Spleen (tissue), 11 donors: ENCODE data around the gene SLC8A1. TPM values are rescaled to one million over a fixed set of nuclear protein-coding genes. Genes with fewer than 3 reads are reported as not detected.

Experiments used
- DNase-seq: peaks from one replicate; pipeline ENCODE4 v3.0.0-alpha.2; 2020
- H3K27ac ChIP-seq, 8 donors: fragments of 200-600 bp; sonication (generic) in 7 of 8; 1 replicate in 4 of 8; 2 replicates in 4 of 8; pipeline versions ENCODE4 v1.5.0 to v1.8.0; 2016 to 2021; ENCODE audit warnings: inconsistent platforms in 4 of 8, mild to moderate bottlenecking in 4 of 8, moderate library complexity in 1 of 8
- H3K27me3 ChIP-seq, 7 donors: fragments of 200-600 bp; sonication (generic) in 6 of 7; replicated peaks in 1 of 7; 1 replicate in 4 of 7; 2 replicates in 3 of 7; pipeline versions ENCODE4 v1.5.0 to v1.8.0; 2016 to 2021; ENCODE audit warnings: inconsistent platforms in 3 of 7, mild to moderate bottlenecking in 1 of 7
- H3K36me3 ChIP-seq, 6 donors: fragments of 200-600 bp; sonication (generic) in 5 of 6; 1 replicate in 4 of 6; 2 replicates in 2 of 6; pipeline versions ENCODE4 v1.5.0 to v1.8.0; 2016 to 2021; ENCODE audit warnings: inconsistent platforms in 2 of 6
- H3K4me1 ChIP-seq, 6 donors: fragments of 200-600 bp; sonication (generic) in 5 of 6; 1 replicate in 3 of 6; 2 replicates in 3 of 6; pipeline versions ENCODE4 v1.5.0 to v1.8.0; 2016 to 2021; ENCODE audit warnings: inconsistent platforms in 3 of 6
- H3K4me3 ChIP-seq, 8 donors: fragments of 200-600 bp; sonication (generic) in 7 of 8; 1 replicate in 4 of 8; 2 replicates in 4 of 8; pipeline versions ENCODE4 v1.5.0 to v1.8.0; 2016 to 2021; ENCODE audit warnings: inconsistent platforms in 4 of 8, mild to moderate bottlenecking in 4 of 8, moderate library complexity in 2 of 8
- H3K9me3 ChIP-seq, 8 donors: fragments of 200-600 bp; sonication (generic) in 7 of 8; 1 replicate in 4 of 8; 2 replicates in 4 of 8; pipeline versions ENCODE4 v1.5.0 to v1.8.0; 2016 to 2021; ENCODE audit warnings: inconsistent platforms in 4 of 8
- CTCF ChIP-seq, 11 experiments: fragments of 200-600 bp in 7 of 11; fragments of 450-650 bp in 4 of 11; sonication (generic) in 4 of 11; IDR thresholded peaks in 8 of 11; conservative IDR thresholded peaks in 3 of 11; 1 replicate in 7 of 11; 2 replicates in 4 of 11; pipeline versions ENCODE4 v1.4.0 to v1.8.0; 2016 to 2021; ENCODE audit warnings: antibody characterized with exemption in 11 of 11, inconsistent platforms in 4 of 11, mild to moderate bottlenecking in 1 of 11
- POLR2A ChIP-seq, 3 donors: fragments of 450-650 bp; IDR thresholded peaks; one replicate each; pipeline ENCODE4 v1.5.1; 2017; ENCODE audit warnings: antibody characterized with exemption in 3 of 3, mild to moderate bottlenecking in 1 of 3
- POLR2AphosphoS5 ChIP-seq, 3 donors: sonication (generic); formaldehyde crosslinking; IDR thresholded peaks; one replicate each; pipeline ENCODE4 v1.5.1; 2017; ENCODE audit warnings: antibody characterized with exemption in 3 of 3
- WGBS, 5 donors: extraction: QIAGEN DNeasy Blood & Tissue Kit in 3 of 5; methylation state at CpG; one replicate each; pipeline versions ENCODE4 v1.1.5 to v1.1.7; 2013 to 2018; 5-methylcytosine and 5-hydroxymethylcytosine counted together
- intact Hi-C: fragments of 100-400 bp; cut with DNase I; formaldehyde crosslinking; loops from one replicate; pipeline ENCODE4 v1.15.0; 2023; ENCODE audit warnings: low total_unique reads
- polyA plus RNA-seq, 3 donors: library from polyadenylated mRNA; stranded (reverse); fragments of 200-250 nt; gene quantifications; one replicate each; pipeline ENCODE4 v1.2.1, GENCODE V29; 2013
- total RNA-seq, 7 donors: library from RNA; depleted of rRNA in 3 of 7; stranded (reverse); fragments of >200 nt in 3 of 7; fragmentation: NEBNext Ultra II Directional in 4 of 7; extraction: Animal tissue kit (Norgen Biotek cat#: 25700) in 4 of 7; gene quantifications; one replicate each; pipeline versions ENCODE4 v1.1.0 to v1.2.1, GENCODE V29; 2016 to 2021
- donor health status: healthy with polysubstance abuse.
- donor health status: DM: no; HTN: no; CAD: no; lungs with moderate emphysema.
- donor health status: DM: no; HTN: no; CAD: no.
- donor health status: Bipolar disorder and iron deficiency.
- donor health status: healthy.
- donor health status: DM: no; HTN: no; CAD: no.
- donor health status: DM: yes; HTN: yes; CAD: no.

SLC8A1 gene
- total and polyA plus RNA-seq, 10 donors = 0.36 to 86.0 (median 58.3) TPM

GRCh38 chr2:40168032-40168431 is 283.9 kb downstream of the SLC8A1 start:
- WGBS, 5 donors = 56 to 75% (median 71%) methylated on average over 4 of the region's 4 CpGs
- DNase-seq = no peak
- intact Hi-C loops = no loop called here

GRCh38 chr2:40166006-40166405 is 285.9 kb downstream of the SLC8A1 start:
- WGBS, 5 donors = 27 to 58% (median 50%) methylated on average over 2 of the region's 2 CpGs
- Histone ChIP-seq H3K4me1 (no peaks in the 10 kb centered on the region), H3K9me3 (no peaks in the 10 kb centered on the region), H3K36me3 (peaks cover 0 to 2% (median 0%) of the 10 kb centered on the region in 6 donors), H3K27me3 (no peaks in the 10 kb centered on the region), H3K4me3 (no peak overlapping the region), H3K27ac (no peak overlapping the region)
- TF ChIP-seq POLR2AphosphoS5 (IDR thresholded peaks at IDR 0.05) (no peak), CTCF (IDR thresholded peaks at IDR 0.05 in 8 of 11, conservative IDR thresholded peaks at IDR 0.05 in 3 of 11) (no peak), POLR2A (IDR thresholded peaks at IDR 0.05) (no peak)
- intact Hi-C loops = no loop called here
- no peak for DNase-seq

More at GRCh38 chr2:40168032-40168431, 283.9 kb downstream of the SLC8A1 start:
- Histone ChIP-seq H3K27me3 (no peaks in the 10 kb centered on the region), H3K27ac (no peak overlapping the region), H3K4me1 (no peaks in the 10 kb centered on the region), H3K4me3 (no peak overlapping the region), H3K9me3 (no peaks in the 10 kb centered on the region), H3K36me3 (no peaks in the 10 kb centered on the region)
- TF ChIP-seq POLR2AphosphoS5 (IDR thresholded peaks at IDR 0.05) = no peak
- TF ChIP-seq POLR2A (IDR thresholded peaks at IDR 0.05) = no peak
- no peak for TF ChIP-seq CTCF (IDR thresholded peaks at IDR 0.05 in 8 of 11, conservative IDR thresholded peaks at IDR 0.05 in 3 of 11)

GRCh38 chr2:40165509-40165844 is 286.4 kb downstream of the SLC8A1 start:
- Histone ChIP-seq H3K4me3 (no peak overlapping the region), H3K4me1 (no peaks in the 10 kb centered on the region), H3K36me3 (peaks cover 0 to 8% (median 0%) of the 10 kb centered on the region in 6 donors), H3K27ac (peak overlapping the region in 1 of 8 donors; percentile 5), H3K27me3 (no peaks in the 10 kb centered on the region), H3K9me3 (no peaks in the 10 kb centered on the region)
- intact Hi-C loops = no loop called here
- TF ChIP-seq POLR2A (IDR thresholded peaks at IDR 0.05) = no peak
- TF ChIP-seq CTCF (IDR thresholded peaks at IDR 0.05 in 8 of 11, conservative IDR thresholded peaks at IDR 0.05 in 3 of 11) = no peak
- no peak for TF ChIP-seq POLR2AphosphoS5 (IDR thresholded peaks at IDR 0.05)
- no peak for DNase-seq
- 65 to 93% (median 82%) methylated on average over 4 of the region's 4 CpGs for WGBS, 5 donors

- H3K36me3 ChIP-seq = peaks cover 0 to 13% (median 0%) of the 10 kb centered on the region in 6 donors
- no peaks in the 10 kb centered on the region for H3K9me3 ChIP-seq
- no peaks in the 10 kb centered on the region for H3K4me1 ChIP-seq
- no peaks in the 10 kb centered on the region for H3K27me3 ChIP-seq
- TF ChIP-seq POLR2A (IDR thresholded peaks at IDR 0.05) = no peak
- no peak for TF ChIP-seq CTCF (IDR thresholded peaks at IDR 0.05 in 8 of 11, conservative IDR thresholded peaks at IDR 0.05 in 3 of 11)
- no peak for TF ChIP-seq POLR2AphosphoS5 (IDR thresholded peaks at IDR 0.05)
- 68 to 79% (median 73%) methylated on average over 9 of the region's 9 CpGs for WGBS, 5 donors
- no peak overlapping the region for H3K4me3 ChIP-seq
- H3K27ac ChIP-seq = peak overlapping the region in 1 of 8 donors; percentile 5
- intact Hi-C loops = no loop called here
- no peak for DNase-seq
Observed at GRCh38 chr2:40164736-40165508, 287.0 kb downstream of the SLC8A1 start.
